ENCODE data around the gene CACNG4.

DNA sequence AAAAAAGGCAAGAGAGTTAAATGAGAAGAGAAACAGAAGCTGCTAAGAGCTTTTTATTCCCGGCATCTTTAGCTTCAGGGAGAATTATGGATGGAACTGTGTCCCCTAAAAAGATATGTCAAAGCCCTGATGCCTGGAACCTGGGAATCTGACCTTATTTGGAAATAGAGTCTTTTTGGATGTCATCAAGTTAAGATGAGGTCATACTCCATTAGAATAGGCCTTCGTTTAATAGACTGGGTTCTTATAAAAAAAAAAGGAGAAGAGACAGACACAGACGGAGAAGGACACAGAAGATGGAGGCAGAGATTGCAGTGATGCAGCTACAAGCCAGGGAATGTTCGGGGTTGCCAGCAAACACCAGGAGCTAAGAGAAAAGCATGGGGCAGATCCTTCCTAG lies 24.6 kb downstream of the CACNG4 start:
- TF ChIP-seq POLR2A (IDR thresholded peaks at IDR 0.05; ENCODE audit: low read depth, low read length) = no peak
- TF ChIP-seq CEBPB (IDR thresholded peaks at IDR 0.05; ENCODE audit: low read depth, low read length) = no peak
- TF ChIP-seq, protein P1, sequence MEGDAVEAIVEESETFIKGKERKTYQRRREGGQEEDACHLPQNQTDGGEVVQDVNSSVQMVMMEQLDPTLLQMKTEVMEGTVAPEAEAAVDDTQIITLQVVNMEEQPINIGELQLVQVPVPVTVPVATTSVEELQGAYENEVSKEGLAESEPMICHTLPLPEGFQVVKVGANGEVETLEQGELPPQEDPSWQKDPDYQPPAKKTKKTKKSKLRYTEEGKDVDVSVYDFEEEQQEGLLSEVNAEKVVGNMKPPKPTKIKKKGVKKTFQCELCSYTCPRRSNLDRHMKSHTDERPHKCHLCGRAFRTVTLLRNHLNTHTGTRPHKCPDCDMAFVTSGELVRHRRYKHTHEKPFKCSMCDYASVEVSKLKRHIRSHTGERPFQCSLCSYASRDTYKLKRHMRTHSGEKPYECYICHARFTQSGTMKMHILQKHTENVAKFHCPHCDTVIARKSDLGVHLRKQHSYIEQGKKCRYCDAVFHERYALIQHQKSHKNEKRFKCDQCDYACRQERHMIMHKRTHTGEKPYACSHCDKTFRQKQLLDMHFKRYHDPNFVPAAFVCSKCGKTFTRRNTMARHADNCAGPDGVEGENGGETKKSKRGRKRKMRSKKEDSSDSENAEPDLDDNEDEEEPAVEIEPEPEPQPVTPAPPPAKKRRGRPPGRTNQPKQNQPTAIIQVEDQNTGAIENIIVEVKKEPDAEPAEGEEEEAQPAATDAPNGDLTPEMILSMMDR (conservative IDR thresholded peaks at IDR 0.05; ENCODE audit: low read depth, low read length) = no peak
- TF ChIP-seq CHD1 (IDR thresholded peaks at IDR 0.05; ENCODE audit: low read depth, low read length) = no peak
- no peak for TF ChIP-seq RFX5 (IDR thresholded peaks at IDR 0.05; ENCODE audit: low read depth, low read length)
- TF ChIP-seq, protein P2, sequence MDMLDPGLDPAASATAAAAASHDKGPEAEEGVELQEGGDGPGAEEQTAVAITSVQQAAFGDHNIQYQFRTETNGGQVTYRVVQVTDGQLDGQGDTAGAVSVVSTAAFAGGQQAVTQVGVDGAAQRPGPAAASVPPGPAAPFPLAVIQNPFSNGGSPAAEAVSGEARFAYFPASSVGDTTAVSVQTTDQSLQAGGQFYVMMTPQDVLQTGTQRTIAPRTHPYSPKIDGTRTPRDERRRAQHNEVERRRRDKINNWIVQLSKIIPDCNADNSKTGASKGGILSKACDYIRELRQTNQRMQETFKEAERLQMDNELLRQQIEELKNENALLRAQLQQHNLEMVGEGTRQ (IDR thresholded peaks at IDR 0.05; ENCODE audit: low read depth, low read length) = no peak
- TF ChIP-seq BHLHE40 (IDR thresholded peaks at IDR 0.05; ENCODE audit: low read depth, low read length) = no peak
- TF ChIP-seq FOS (IDR thresholded peaks at IDR 0.05; ENCODE audit: low read depth, low read length) = no peak
- TF ChIP-seq MAFK (IDR thresholded peaks at IDR 0.05; ENCODE audit: low read depth, low read length) = no peak
- TF ChIP-seq RCOR1 (IDR thresholded peaks at IDR 0.05; ENCODE audit: insufficient replicate concordance, low read length) = no peak
- no peak for TF ChIP-seq SMC3 (IDR thresholded peaks at IDR 0.05; ENCODE audit: low read depth, low read length)

All from IMR-90 (cell line).